BE2C (cell line): ENCODE results near the gene GLMP.
A peak's percentile ranks its signal among the peaks of the same experiment; 100 is the strongest.

Source experiments
- DNase-seq: peaks from one replicate; pipeline ENCODE4 v3.0.0-alpha.2; 2020
- H3K27me3 ChIP-seq: fragments of 250-450 bp; sonication (Bioruptor Pico); 2 replicates; pipeline ENCODE4 v1.5.1; 2020; ENCODE audit warnings: mild to moderate bottlenecking
- H3K36me3 ChIP-seq: fragments of 250-450 bp; sonication (Bioruptor Pico); 2 replicates; pipeline ENCODE4 v1.5.1; 2020; ENCODE audit warnings: mild to moderate bottlenecking
- H3K4me1 ChIP-seq: fragments of 250-450 bp; sonication (Bioruptor Pico); 2 replicates; pipeline ENCODE4 v1.5.1; 2020
- H3K4me3 ChIP-seq: 2 replicates; pipeline ENCODE4 v1.5.1; 2011; ENCODE audit warnings: low read depth, low read length
- H3K9me3 ChIP-seq: fragments of 250-450 bp; sonication (Bioruptor Pico); 2 replicates; pipeline ENCODE4 v1.5.1; 2020
- TF ChIP-seq, protein P1 (sequence below): IDR thresholded peaks from 2 replicates; pipeline ENCODE4 v1.5.1; 2012; ENCODE audit warnings: mild to moderate bottlenecking, low read depth, low read length

The GLMP gene

DNA sequence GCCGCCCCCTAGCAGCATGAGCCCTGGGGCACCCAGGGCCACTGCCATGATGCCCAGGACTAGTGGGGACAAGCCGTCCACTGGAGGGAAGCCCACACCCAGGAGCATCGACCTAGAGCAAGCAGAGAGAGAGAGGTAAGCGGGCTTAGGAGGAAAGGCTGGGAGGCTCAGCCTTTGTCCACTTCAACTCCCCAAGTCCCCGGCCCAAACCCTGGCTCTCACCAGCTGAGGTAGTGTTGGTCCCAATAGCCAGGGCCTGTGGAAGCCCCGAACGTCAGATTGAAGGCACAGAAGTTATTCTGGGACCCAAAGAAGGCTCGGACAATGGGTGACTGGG is 2.4 kb downstream of the GLMP start:
- no peak overlapping the region for H3K4me3 ChIP-seq
- peaks cover 4% of the 10 kb centered on the region for H3K36me3 ChIP-seq
- TF ChIP-seq, protein P1, sequence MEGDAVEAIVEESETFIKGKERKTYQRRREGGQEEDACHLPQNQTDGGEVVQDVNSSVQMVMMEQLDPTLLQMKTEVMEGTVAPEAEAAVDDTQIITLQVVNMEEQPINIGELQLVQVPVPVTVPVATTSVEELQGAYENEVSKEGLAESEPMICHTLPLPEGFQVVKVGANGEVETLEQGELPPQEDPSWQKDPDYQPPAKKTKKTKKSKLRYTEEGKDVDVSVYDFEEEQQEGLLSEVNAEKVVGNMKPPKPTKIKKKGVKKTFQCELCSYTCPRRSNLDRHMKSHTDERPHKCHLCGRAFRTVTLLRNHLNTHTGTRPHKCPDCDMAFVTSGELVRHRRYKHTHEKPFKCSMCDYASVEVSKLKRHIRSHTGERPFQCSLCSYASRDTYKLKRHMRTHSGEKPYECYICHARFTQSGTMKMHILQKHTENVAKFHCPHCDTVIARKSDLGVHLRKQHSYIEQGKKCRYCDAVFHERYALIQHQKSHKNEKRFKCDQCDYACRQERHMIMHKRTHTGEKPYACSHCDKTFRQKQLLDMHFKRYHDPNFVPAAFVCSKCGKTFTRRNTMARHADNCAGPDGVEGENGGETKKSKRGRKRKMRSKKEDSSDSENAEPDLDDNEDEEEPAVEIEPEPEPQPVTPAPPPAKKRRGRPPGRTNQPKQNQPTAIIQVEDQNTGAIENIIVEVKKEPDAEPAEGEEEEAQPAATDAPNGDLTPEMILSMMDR, result no peak
- no peak for DNase-seq
- H3K9me3 ChIP-seq, result no peaks in the 10 kb centered on the region
- no peaks in the 10 kb centered on the region for H3K27me3 ChIP-seq
- no peaks in the 10 kb centered on the region for H3K4me1 ChIP-seq

DNA sequence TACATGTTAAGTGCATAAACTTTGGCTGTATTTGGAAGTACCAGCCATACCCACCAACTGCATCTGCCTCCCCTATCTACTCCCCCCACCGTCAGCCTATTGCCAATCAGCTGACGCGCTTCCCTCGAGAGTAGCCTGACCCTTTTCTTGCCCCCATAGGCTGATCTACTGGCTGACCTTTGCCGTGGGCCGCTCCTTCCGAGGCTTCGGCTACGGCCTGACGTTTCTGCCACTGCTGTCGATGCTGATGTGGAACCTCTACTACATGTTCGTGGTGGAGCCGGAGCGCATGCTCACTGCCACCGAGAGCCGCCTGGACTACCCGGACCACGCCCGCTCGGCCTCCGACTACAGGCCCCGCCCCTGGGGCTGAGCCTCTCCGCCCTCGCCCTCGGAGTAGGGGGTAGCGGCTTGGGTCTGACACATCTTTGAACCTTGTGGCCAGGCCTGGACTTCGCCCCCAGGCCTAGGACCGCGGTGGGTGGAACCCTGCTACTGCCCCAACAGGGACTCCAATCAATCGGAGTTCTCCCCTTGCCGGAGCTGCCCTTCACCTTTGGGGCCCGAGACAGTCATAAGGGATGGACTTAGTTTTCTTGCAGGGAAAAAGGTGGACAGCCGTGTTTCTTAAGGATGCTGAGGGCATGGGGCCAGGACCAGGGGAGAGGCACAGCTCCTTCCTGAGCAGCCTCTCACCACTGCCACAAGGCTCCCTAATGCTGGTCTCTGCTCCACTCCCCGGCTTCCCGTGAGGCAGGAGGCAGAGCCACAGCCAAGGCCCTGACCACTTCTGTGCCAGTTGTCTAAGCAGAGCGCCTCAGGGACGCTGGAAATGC is 4.0 kb downstream of the GLMP start:
- Histone ChIP-seq H3K36me3 (peaks cover 4% of the 10 kb centered on the region), H3K9me3 (no peaks in the 10 kb centered on the region), H3K4me1 (no peaks in the 10 kb centered on the region), H3K4me3 (peak overlapping the region; percentile 56), H3K27me3 (no peaks in the 10 kb centered on the region)
- TF ChIP-seq, protein P1, result no peak
- peak; percentile 87 for DNase-seq

DNA sequence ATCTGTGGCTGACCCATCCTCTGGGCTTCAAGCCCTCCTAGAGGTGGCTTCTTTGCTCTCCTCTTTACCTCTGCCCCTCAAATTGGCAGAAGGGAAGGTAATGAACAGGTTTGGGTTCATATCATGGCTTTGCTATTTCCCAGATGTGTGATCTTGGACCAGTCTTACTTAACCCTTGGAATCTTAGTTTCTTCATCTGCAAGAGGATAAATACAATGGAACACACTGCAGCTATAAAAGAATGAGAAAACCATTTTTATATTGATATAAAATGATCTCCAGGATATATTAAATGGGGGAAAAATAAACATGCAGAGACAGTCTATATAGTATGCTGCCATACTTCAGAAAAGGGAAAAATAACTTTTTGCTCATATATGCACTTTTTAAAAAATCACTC is 5.6 kb downstream of the GLMP start:
- H3K27me3 ChIP-seq, result no peaks in the 10 kb centered on the region
- TF ChIP-seq, protein P1, result no peak
- no peak overlapping the region for H3K4me3 ChIP-seq
- no peaks in the 10 kb centered on the region for H3K4me1 ChIP-seq
- DNase-seq, result no peak
- H3K36me3 ChIP-seq, result peaks cover 4% of the 10 kb centered on the region
- H3K9me3 ChIP-seq, result no peaks in the 10 kb centered on the region

- Histone ChIP-seq H3K27me3 (no peaks in the 10 kb centered on the region), H3K9me3 (no peaks in the 10 kb centered on the region), H3K4me3 (no peak overlapping the region), H3K4me1 (peaks cover 1% of the 10 kb centered on the region; the same call in 1 of the 2 replicates), H3K36me3 (peaks cover 9% of the 10 kb centered on the region)
- TF ChIP-seq, protein P1, result no peak
- no peak for DNase-seq
Observed at GRCh38 chr1:156286061-156286460, 9.4 kb downstream of the GLMP start.

DNA sequence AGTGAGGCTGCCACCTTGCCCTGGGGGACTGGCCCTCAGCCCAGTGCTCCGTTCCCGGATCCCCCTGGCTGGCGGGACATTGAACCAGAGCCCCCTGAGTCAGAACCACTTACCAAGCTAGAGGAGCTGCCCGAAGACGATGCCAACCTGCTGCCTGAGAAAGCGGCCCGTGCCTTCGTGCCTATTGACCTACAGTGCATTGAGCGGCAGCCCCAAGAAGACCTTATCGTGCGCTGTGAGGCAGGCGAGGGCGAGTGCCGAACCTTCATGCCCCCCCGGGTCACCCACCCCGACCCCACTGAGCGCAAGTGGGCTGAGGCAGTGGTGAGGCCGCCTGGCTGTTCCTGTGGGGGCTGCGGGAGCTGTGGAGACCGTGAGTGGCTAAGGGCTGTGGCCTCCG is 10.0 kb downstream of the GLMP start:
- DNase-seq, result no peak
- H3K27me3 ChIP-seq, result no peaks in the 10 kb centered on the region
- H3K36me3 ChIP-seq, result peaks cover 11% of the 10 kb centered on the region
- TF ChIP-seq, protein P1, result no peak
- H3K9me3 ChIP-seq, result no peaks in the 10 kb centered on the region
- H3K4me1 ChIP-seq, result peaks cover 5% of the 10 kb centered on the region; the same call in 1 of the 2 replicates
- H3K4me3 ChIP-seq, result no peak overlapping the region

DNA sequence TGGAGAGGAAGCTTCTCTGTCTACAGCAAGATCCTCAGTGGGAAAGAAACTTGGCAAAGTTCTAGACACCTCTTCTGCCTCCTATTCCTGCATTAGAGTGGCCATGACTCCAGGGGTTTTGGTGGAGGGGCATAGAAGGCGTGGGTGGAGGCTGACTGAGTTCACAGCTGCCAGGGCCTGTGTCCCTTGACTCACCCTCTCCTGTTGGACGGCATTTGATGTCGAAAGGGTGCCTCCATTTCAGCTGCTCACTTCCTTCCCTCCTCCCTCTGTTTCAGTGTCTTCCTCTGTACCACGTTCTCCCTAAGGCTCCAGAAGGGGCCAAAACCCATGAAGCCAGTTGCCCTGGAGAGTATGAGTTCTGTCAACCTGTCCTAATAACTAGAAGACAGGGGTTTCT is 10.7 kb downstream of the GLMP start:
- H3K9me3 ChIP-seq, result no peaks in the 10 kb centered on the region
- TF ChIP-seq, protein P1, result no peak
- peaks cover 5% of the 10 kb centered on the region; the same call in 1 of the 2 replicates for H3K4me1 ChIP-seq
- peaks cover 18% of the 10 kb centered on the region for H3K36me3 ChIP-seq
- no peak overlapping the region for H3K4me3 ChIP-seq
- H3K27me3 ChIP-seq, result no peaks in the 10 kb centered on the region
- DNase-seq, result no peak
